HCT116 (cell line): ENCODE data around the gene CXCL11. TPM values are rescaled to one million over a fixed set of nuclear protein-coding genes. Genes with fewer than 3 reads are reported as not detected.

Experiments
- ATAC-seq: fragments of 200-7000 bp; cut with Tn5 transposase; 2 replicates; pipeline ENCODE4 v1.9.1; 2020; ENCODE audit warnings: mild to moderate bottlenecking, moderate library complexity
- BruUV-seq: library from RNA; stranded (reverse); fragments of 400-500 nt; replicated peaks from 2 replicates; lab custom pipeline; 2021; lab: Mats Ljungman, UMichigan
- CTCF ChIA-PET: fragments of 300-600 bp; sonication (Branson Sonifier 250); formaldehyde crosslinking; loops from one replicate; lab custom pipeline; 2021; ENCODE audit warnings: antibody characterized with exemption; lab: Charles Lee
- POLR2A ChIA-PET: fragments of 300-600, 350-600 bp; sonication (Branson Sonifier 250); formaldehyde crosslinking; loops from one replicate; lab custom pipeline; 2021; ENCODE audit warnings: antibody characterized with exemption; lab: Charles Lee
- RAD21 ChIA-PET, 2 experiments: fragments of 300-600 bp; sonication (Branson Sonifier 250); formaldehyde crosslinking; loops; one replicate each; lab custom pipeline; 2023; ENCODE audit warnings: low total read pairs in 2 of 2; ENCODE audit not compliant: uncharacterized antibody in 2 of 2, unreplicated experiment in 2 of 2, low non-redundant PET in 1 of 2; lab: Charles Lee
- DNase-seq: peaks from one replicate; pipeline ENCODE4 v3.0.0-alpha.2; 2010; ENCODE audit warnings: low read depth, low spot score
- H2AFZ ChIP-seq: fragments of 200-600 bp; shearing (Covaris generic), sonication (generic); 2 replicates; pipeline ENCODE4 v1.6.1; 2017; ENCODE audit warnings: low read depth, mixed run types, mixed read lengths, antibody characterized with exemption, low read length; ENCODE audit not compliant: poor library complexity, severe bottlenecking
- H3K27ac ChIP-seq: 2 replicates; pipeline ENCODE4 v1.5.1; 2012; ENCODE audit warnings: low read depth, low read length
- H3K27me3 ChIP-seq: fragments of 200-600 bp; sonication (generic); 2 replicates; pipeline ENCODE4 v1.6.1; 2016; ENCODE audit warnings: mixed run types, low read length, mixed read lengths; ENCODE audit not compliant: insufficient read depth
- H3K36me3 ChIP-seq, 2 experiments: fragments of 200-500 bp in 1 of 2; fragments of 200-600 bp in 1 of 2; sonication (Bioruptor generic) in 1 of 2; sonication (generic) in 1 of 2; 2 replicates each; pipeline versions ENCODE4 v1.5.1 to v1.6.1; 2014 to 2016; ENCODE audit warnings: low read length in 2 of 2, inconsistent platforms in 1 of 2, mixed read lengths in 1 of 2, mixed run types in 1 of 2; ENCODE audit not compliant: insufficient read depth in 2 of 2, control insufficient read depth in 1 of 2
- H3K4me1 ChIP-seq, 2 experiments: fragments of 200-600 bp in 1 of 2; sonication (generic) in 1 of 2; 2 replicates each; pipeline versions ENCODE4 v1.5.1 to v1.6.1; 2012 to 2017; ENCODE audit warnings: low read length in 2 of 2, inconsistent platforms in 1 of 2, mild to moderate bottlenecking in 1 of 2, mixed read lengths in 1 of 2, mixed run types in 1 of 2, moderate library complexity in 1 of 2; ENCODE audit not compliant: insufficient read depth in 2 of 2, control insufficient read depth in 1 of 2
- H3K4me2 ChIP-seq: fragments of 200-600 bp; sonication (generic); 2 replicates; pipeline ENCODE4 v1.6.1; 2017; ENCODE audit warnings: mixed run types, low read length, mixed read lengths
- H3K4me3 ChIP-seq, 2 experiments: fragments of 200-600 bp in 1 of 2; sonication (generic) in 1 of 2; replicated peaks in 1 of 2; 2 replicates each; pipeline ENCODE4 v1.5.1; 2011 to 2016; ENCODE audit warnings: low read length in 2 of 2, control low read depth in 1 of 2, low read depth in 1 of 2, mild to moderate bottlenecking in 1 of 2, mixed read lengths in 1 of 2, mixed run types in 1 of 2
- H3K79me2 ChIP-seq: fragments of 200-600 bp; sonication (generic); 2 replicates; pipeline ENCODE4 v1.6.1; 2017; ENCODE audit warnings: mild to moderate bottlenecking, mixed run types, low read length, moderate library complexity, mixed read lengths; ENCODE audit not compliant: insufficient read depth
- H3K9ac ChIP-seq: fragments of 200-600 bp; sonication (generic); 2 replicates; pipeline ENCODE4 v1.6.1; 2016; ENCODE audit warnings: low read length, mixed read lengths
- H3K9me2 ChIP-seq: fragments of 200-600 bp; sonication (generic), shearing (Covaris generic); 2 replicates; pipeline ENCODE4 v1.6.1; 2017; ENCODE audit warnings: mixed run types, mild to moderate bottlenecking, moderate library complexity; ENCODE audit not compliant: insufficient read depth
- H3K9me3 ChIP-seq, 2 experiments: fragments of 200-500 bp in 1 of 2; fragments of 200-600 bp in 1 of 2; sonication (Bioruptor generic) in 1 of 2; sonication (generic) in 1 of 2; 2 replicates each; pipeline ENCODE4 v1.6.1; 2014 to 2017; ENCODE audit warnings: low read length in 2 of 2, mixed read lengths in 2 of 2, inconsistent platforms in 1 of 2, low read depth in 1 of 2, mild to moderate bottlenecking in 1 of 2, mixed run types in 1 of 2, moderate library complexity in 1 of 2; ENCODE audit not compliant: control insufficient read depth in 1 of 2, insufficient read depth in 1 of 2
- H4K20me1 ChIP-seq: fragments of 200-600 bp; sonication (generic), shearing (Covaris generic); 2 replicates; pipeline ENCODE4 v1.6.1; 2017; ENCODE audit warnings: mixed run types, mild to moderate bottlenecking, moderate library complexity; ENCODE audit not compliant: insufficient read depth
- ATF3 ChIP-seq: IDR thresholded peaks from 2 replicates; pipeline ENCODE4 v1.6.1; 2012
- CBX3 ChIP-seq: IDR thresholded peaks from 2 replicates; pipeline ENCODE4 v1.6.1; 2012; ENCODE audit warnings: low read depth
- CTCF ChIP-seq, 3 experiments: fragments of 200-600 bp in 1 of 3; sonication (generic) in 1 of 3; IDR thresholded peaks in 2 of 3; conservative IDR thresholded peaks in 1 of 3; 2 replicates each; pipeline ENCODE4 v1.5.1; 2012 to 2017; ENCODE audit warnings: low read depth in 2 of 3, low read length in 2 of 3, antibody characterized with exemption in 1 of 3, borderline replicate concordance in 1 of 3, control low read depth in 1 of 3, mild to moderate bottlenecking in 1 of 3, mixed read lengths in 1 of 3, mixed run types in 1 of 3, moderate library complexity in 1 of 3; ENCODE audit not compliant: insufficient read depth in 1 of 3
- EGR1 ChIP-seq: IDR thresholded peaks from 2 replicates; pipeline ENCODE4 v1.6.1; 2012; ENCODE audit warnings: low read depth
- ELF1 ChIP-seq: IDR thresholded peaks from 2 replicates; pipeline ENCODE4 v1.6.1; 2012; ENCODE audit warnings: low read depth, borderline replicate concordance
- EZH2 ChIP-seq: fragments of 200-600 bp; sonication (generic); IDR thresholded peaks from 2 replicates; pipeline ENCODE4 v1.6.1; 2017; ENCODE audit warnings: antibody characterized with exemption, mixed run types
- FOSL1 ChIP-seq: IDR thresholded peaks from 2 replicates; pipeline ENCODE4 v1.6.1; 2012; ENCODE audit warnings: low read depth
- JUND ChIP-seq: IDR thresholded peaks from 2 replicates; pipeline ENCODE4 v1.6.1; 2012
- POLR2A ChIP-seq: IDR thresholded peaks from 2 replicates; pipeline ENCODE4 v1.7.0; 2011; ENCODE audit warnings: borderline replicate concordance; ENCODE audit not compliant: insufficient read depth, insufficient read length; ENCODE audit errors: extremely low read depth
- POLR2AphosphoS5 ChIP-seq: IDR thresholded peaks from 2 replicates; pipeline ENCODE4 v1.6.1; 2011; ENCODE audit warnings: mild to moderate bottlenecking, low read depth, low read length, moderate library complexity
- RAD21 ChIP-seq: IDR thresholded peaks from 2 replicates; pipeline ENCODE4 v1.6.1; 2012; ENCODE audit warnings: low read depth, mild to moderate bottlenecking
- SIN3A ChIP-seq: IDR thresholded peaks from 2 replicates; pipeline ENCODE4 v1.6.1; 2012; ENCODE audit warnings: low read depth
- SP1 ChIP-seq: IDR thresholded peaks from 2 replicates; pipeline ENCODE4 v1.6.1; 2012; ENCODE audit warnings: low read depth
- TCF7L2 ChIP-seq: IDR thresholded peaks from 2 replicates; pipeline ENCODE4 v1.7.0; 2011; ENCODE audit warnings: borderline replicate concordance, inconsistent platforms; ENCODE audit not compliant: insufficient read depth, insufficient read length; ENCODE audit errors: extremely low read depth
- YY1 ChIP-seq: IDR thresholded peaks from 2 replicates; pipeline ENCODE4 v1.6.1; 2011; ENCODE audit warnings: low read length, low read depth, moderate library complexity, mild to moderate bottlenecking; ENCODE audit not compliant: insufficient replicate concordance; ENCODE audit errors: extremely low read depth
- ZBTB33 ChIP-seq: IDR thresholded peaks from 2 replicates; pipeline ENCODE4 v1.6.1; 2011; ENCODE audit warnings: mild to moderate bottlenecking, low read length, moderate library complexity; ENCODE audit not compliant: insufficient replicate concordance; ENCODE audit errors: extremely low read depth
- ZFX ChIP-seq: fragments of 450-650 bp; IDR thresholded peaks from 2 replicates; pipeline ENCODE4 v1.6.1; 2017
- intact Hi-C: fragments of 100-400 bp; cut with micrococcal nuclease; formaldehyde crosslinking; loops from 2 replicates; pipeline ENCODE4 v1.10.0; 2022
- total RNA-seq: library from RNA; stranded (reverse); gene quantifications from one replicate; pipeline ENCODE4 v1.2.1, GENCODE V29; 2021; ENCODE audit not compliant: unreplicated experiment

CXCL11 gene
- total RNA-seq, 1 experiment from 2014 or later = not detected

GRCh38 chr4:76029300-76029699 lies 6.6 kb downstream of the CXCL11 start:
- Histone ChIP-seq H3K9me2 (no peaks in the 10 kb centered on the region), H2AFZ (no peak overlapping the region), H3K79me2 (no peaks in the 10 kb centered on the region), H3K27me3 (no peaks in the 10 kb centered on the region), H3K4me1 (no peaks in the 10 kb centered on the region), H3K4me2 (no peak overlapping the region), H3K9ac (no peak overlapping the region), H4K20me1 (no peaks in the 10 kb centered on the region), H3K27ac (no peak overlapping the region), H3K36me3 (no peaks in the 10 kb centered on the region), H3K9me3 (no peaks in the 10 kb centered on the region), H3K4me3 (no peak overlapping the region)
- DNase-seq = no peak
- RAD21 ChIA-PET = no interaction called here
- intact Hi-C loops = no loop called here
- BruUV-seq = no TSS peak
- no peak for ATAC-seq
- TF ChIP-seq EGR1 (no peak), SIN3A (no peak)
- CTCF ChIA-PET = no interaction called here
- POLR2A ChIA-PET = no interaction called here

- Histone ChIP-seq H3K79me2 (no peaks in the 10 kb centered on the region), H3K9ac (no peak overlapping the region), H3K9me3 (no peaks in the 10 kb centered on the region), H3K36me3 (no peaks in the 10 kb centered on the region), H2AFZ (no peak overlapping the region), H3K4me3 (no peak overlapping the region), H3K27me3 (no peaks in the 10 kb centered on the region), H3K4me2 (no peak overlapping the region), H3K27ac (no peak overlapping the region), H4K20me1 (no peaks in the 10 kb centered on the region), H3K9me2 (no peaks in the 10 kb centered on the region), H3K4me1 (no peaks in the 10 kb centered on the region)
- POLR2A ChIA-PET = no interaction called here
- ATAC-seq (no peak), DNase-seq (no peak)
- RAD21 ChIA-PET = no interaction called here
- no TSS peak for BruUV-seq
- intact Hi-C loops = no loop called here
- CTCF ChIA-PET = no interaction called here
- no peak for TF ChIP-seq FOSL1
- TF ChIP-seq ATF3 = no peak
- no peak for TF ChIP-seq POLR2A
- no peak for TF ChIP-seq CTCF (IDR thresholded peaks at IDR 0.05 in 2 of 3, conservative IDR thresholded peaks at IDR 0.05 in 1 of 3; ENCODE audit: borderline replicate concordance in 1 of 3, insufficient read depth in 1 of 3, low read depth in 2 of 3, low read length in 2 of 3)
- no peak for TF ChIP-seq RAD21
- no peak for TF ChIP-seq TCF7L2
- no peak for TF ChIP-seq EGR1
- no peak for TF ChIP-seq SP1
- no peak for TF ChIP-seq ZFX
- TF ChIP-seq POLR2AphosphoS5 = no peak
- no peak for TF ChIP-seq ELF1
- TF ChIP-seq CBX3 = no peak
- no peak for TF ChIP-seq EZH2
- TF ChIP-seq JUND = no peak
- TF ChIP-seq ZBTB33 = no peak
- no peak for TF ChIP-seq YY1
Observed at GRCh38 chr4:76028350-76028765, 7.5 kb downstream of the CXCL11 start.
